HG03097 (cell line): ENCODE results near the gene TBCD.

Source experiments
- ATAC-seq: cut with Tn5 transposase; IDR thresholded peaks from one replicate; pipeline ENCODE4 v1.9.1; 2021; ENCODE audit not compliant: unreplicated experiment, low FRiP score

TBCD gene

GRCh38 chr17:82881900-82882714 is 130.2 kb downstream of the TBCD start:
- no peak for ATAC-seq

DNA sequence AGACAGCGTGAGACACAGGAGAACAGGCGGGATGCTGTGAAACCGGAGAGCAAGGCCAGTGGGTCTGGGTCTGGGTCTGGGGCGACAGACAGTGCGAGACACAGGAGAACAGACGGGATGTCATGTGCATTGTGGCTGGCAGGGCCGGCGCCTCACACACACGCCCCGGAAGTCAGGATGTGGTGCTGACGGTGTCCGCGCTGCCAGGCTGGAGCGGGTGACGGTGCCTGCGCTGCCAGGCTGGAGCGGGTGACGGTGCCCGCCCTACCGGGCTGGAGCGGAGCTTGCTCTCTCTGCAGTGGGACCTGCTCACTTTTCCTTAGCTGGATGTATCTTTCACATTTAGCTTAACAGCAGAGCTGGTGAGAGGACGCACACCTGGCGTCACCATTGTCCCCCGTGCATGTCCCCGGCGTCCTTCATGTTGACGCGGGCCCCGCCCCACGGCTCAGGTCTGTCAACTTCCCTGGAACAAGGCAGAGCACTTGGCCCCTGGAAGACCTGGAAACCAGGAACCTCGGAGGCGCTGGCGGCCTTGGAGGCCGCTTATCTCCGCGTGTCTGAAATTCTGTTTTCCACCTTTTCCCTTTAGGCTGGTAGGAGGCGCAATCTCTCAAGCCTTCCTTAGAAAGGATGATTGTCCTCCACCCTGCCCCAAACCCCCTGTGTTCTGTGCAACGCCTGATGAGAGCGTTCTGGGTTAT is 131.0 kb downstream of the TBCD start:
- no peak for ATAC-seq

- no peak for ATAC-seq
Measured at GRCh38 chr17:82883419-82884031, 131.7 kb downstream of the TBCD start.

- ATAC-seq = no peak
Measured at GRCh38 chr17:82884341-82884969, 132.6 kb downstream of the TBCD start.

- ATAC-seq = no peak
Measured at GRCh38 chr17:82884970-82885353, 133.1 kb downstream of the TBCD start.

DNA sequence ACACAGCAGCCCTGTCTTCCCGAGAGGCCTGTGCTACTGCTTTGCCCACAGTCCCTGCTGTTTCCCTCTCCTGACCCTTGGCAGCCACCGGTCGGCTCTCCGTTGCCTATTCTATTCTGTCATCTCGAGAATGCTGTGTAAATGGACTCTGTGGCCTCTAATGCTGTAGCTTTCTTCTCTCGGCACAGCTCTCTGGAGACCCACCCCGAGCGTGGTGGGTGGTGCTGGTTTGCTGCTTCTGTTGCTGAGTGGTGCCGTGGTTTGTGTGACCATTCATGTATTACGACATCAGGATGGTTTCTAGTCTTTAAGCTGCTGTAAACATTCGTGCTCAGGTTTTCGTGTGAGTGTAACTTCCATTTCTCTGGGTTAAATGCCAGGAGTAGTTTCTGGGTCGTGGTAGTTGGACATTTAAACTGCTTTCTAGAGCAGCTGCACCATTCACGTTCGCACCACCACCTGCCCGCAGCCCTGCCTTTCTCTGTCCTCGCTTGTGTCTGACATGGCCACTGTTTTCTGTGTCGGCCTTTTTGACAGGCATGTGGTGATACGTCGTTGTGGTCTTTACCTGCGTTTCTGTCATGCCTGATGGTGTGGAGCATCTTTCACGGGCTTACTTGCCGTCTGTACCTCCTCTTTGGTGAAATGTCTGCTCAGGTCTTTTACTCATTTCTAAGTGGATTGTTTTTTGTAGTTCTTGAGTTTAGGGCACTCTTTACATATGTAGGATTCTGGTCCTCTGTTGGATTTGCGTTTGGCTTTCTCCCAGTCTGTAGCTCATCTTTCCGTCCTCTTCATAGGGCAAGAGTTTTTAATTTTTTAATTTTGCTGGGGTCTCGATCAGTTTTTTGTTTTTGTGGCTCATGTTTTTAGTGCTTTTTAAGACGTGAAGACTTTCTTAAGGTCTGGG is 135.6 kb downstream of the TBCD start:
- no peak for ATAC-seq

DNA sequence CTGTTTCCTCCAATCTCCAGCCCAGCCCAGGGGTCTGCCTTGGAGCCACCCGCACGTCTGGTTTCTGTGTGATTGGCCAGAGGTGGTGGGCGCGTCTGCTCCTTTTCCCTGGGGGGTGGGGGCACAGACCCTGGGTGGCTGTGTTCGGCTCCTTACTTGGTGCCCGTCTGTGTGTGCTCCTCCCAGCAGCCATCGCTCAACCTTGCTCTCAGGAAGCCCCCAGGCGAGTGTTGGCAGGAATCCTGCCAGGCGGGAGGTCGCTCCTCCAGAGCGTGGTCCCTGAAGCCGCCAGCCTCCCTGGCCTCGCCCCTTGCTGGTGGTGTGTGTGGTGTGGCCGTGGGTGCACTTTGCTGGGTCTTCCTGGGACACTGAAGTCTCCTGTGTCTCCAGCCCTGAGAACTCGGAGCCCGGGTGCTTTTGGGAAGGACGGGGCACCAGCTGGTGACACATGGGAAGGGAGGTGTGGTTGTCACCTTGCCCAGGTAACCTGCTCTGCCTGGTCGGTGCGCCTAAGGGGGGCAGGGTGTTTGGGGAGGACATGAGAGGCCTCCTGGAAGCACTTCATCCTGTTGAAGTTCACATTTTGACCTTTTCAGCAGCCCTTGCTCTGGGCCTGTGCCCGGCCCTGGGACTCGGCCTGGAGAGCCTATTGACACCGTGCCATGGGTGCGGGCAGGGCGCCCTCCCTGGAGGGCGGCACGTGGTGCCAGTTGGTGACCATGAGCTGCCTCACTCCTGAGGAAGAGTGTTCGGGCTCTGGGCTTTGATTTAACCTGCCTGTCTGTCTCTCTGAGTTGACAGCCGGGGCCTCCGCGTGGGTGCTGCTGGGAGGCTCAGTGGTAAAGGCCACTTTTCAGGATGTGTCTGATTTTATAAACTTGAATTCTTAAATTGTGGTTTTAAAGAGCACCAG is 137.0 kb downstream of the TBCD start:
- ATAC-seq = no peak

- ATAC-seq = no peak
Measured at GRCh38 chr17:82889496-82890338, 137.9 kb downstream of the TBCD start.

GRCh38 chr17:82890339-82890730 is 138.5 kb downstream of the TBCD start:
- no peak for ATAC-seq

DNA sequence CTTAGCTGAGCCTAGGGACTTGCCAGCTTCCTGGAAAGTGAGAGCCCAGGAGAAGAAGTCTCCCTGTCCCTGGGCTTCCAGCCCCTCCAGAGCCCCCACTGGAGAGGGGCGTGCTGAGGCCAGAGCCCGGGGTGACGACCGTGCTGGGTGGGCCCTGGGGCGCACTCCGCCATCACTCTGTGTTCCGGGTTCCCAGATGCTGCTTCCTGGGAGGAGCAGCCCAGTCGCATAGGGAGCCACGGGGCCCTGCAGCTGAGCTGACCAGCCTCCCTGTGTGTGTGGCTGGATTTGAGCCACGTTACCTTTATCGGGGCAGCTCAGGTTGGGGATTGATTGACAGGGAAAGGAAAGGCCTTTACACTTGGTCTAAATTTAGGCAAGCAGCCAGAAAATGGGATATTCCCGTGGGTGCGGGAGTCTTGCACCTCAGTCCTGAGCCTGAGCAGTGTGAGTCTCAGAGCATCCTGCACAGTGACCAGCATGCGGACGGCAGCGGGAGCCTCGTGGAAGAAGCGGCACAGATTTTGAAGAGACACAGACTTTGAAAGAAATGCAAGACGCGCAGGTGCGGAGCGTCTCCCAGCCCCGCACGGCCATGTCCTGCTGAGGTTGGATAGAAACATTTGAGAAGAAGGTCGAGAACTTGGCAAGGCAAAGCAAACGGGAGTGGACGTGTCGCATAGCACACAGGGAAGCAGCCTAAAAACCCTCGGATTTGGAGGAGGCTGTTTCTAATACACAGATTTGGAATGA is 139.2 kb downstream of the TBCD start:
- no peak for ATAC-seq

GRCh38 chr17:82891911-82892310 is 140.0 kb downstream of the TBCD start:
- ATAC-seq = no peak

DNA sequence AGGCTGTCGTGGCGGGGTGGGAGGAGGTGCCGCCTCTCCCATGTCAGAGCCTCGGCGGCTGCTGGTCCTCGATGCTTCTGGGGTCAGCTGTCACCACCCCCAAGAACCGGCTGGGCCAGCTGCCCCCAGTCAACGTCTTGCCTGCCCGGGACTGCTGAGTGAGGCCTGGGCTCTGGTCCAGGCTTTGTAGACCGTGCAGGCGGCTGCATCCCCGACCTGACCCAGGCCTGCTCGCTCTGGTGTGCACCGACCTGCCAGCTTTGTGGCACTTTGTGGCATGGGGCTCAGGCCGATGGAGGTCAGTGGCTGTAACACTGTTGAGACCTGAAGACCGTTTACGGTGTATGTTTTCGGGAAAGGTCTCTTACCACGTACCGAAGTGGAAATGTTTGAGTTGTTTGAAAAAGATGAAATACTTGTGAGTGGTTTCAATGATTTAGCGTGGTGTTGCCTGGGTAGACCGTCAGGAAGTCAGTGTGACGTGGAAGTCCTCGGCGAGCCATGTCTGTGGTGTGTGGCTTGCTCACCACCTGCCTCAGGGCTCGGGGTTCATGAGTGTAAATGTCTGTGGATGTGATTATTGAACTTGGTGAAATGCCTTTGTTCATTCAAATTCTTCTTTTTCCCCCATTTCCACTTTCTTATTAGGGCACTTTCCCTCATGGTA is 141.2 kb downstream of the TBCD start:
- ATAC-seq = no peak

- no peak for ATAC-seq
Measured at GRCh38 chr17:82893779-82894178, 141.9 kb downstream of the TBCD start.

DNA sequence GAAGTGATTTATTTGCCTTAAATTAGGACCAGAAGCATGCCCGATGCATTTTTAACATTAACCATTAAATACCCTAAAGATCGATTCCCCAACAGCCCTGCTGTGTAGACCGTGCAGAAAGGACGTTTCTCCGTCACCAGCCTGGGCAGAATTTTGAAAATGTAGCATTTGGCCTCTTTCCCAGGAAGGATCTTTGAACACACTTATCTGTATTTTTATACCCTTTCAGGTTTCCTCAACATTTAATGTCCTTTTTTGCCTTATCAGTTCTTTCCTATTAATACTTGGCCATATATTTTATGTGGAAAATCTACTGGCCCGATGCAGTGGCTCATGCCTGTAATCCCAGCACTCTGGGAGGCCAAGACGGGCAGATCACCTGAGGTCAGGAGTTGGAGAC is 142.5 kb downstream of the TBCD start:
- ATAC-seq = no peak

GRCh38 chr17:82895087-82895486 is 143.2 kb downstream of the TBCD start:
- ATAC-seq = no peak

GRCh38 chr17:82896071-82897000 is 144.5 kb downstream of the TBCD start:
- ATAC-seq = no peak
